ENCODE results near the gene IL15RA. TPM values are rescaled to one million over a fixed set of nuclear protein-coding genes. Genes with fewer than 3 reads are reported as not detected.
"Not testable (repeated sequence)": the region's sequence is repeated elsewhere in the genome, so short reads cannot be mapped to it uniquely, and the experiment has no call there.

The IL15RA gene
- total and polyA plus RNA-seq, 4 donors = 13.2 to 67.7 (median 32.7) TPM

- no peaks in the 10 kb centered on the region for H3K27me3 ChIP-seq (ENCODE audit: control insufficient read depth in 3 of 3, insufficient read depth in 3 of 3, low read length in 2 of 3)
- peaks cover 0 to 42% (median 0%) of the 10 kb centered on the region in 4 donors for H3K36me3 ChIP-seq (ENCODE audit: control insufficient read depth in 4 of 4, insufficient read depth in 4 of 4, low read length in 4 of 4)
- DNase-seq (no peak), ATAC-seq (ENCODE audit: insufficient read depth, low FRiP score) (no peak)
- no peak overlapping the region for H3K4me3 ChIP-seq
- H3K4me1 ChIP-seq (ENCODE audit: control insufficient read depth in 5 of 5, insufficient read depth in 5 of 5, low read length in 5 of 5) = peaks cover 0 to 7% (median 0%) of the 10 kb centered on the region in 5 donors
- TF ChIP-seq CTCF (IDR thresholded peaks at IDR 0.05; ENCODE audit: control extremely low read depth, extremely low read depth) = no peak
- H3K27ac ChIP-seq (ENCODE audit: low read depth in 1 of 2, low read length in 1 of 2) = no peak overlapping the region
- H3K9me3 ChIP-seq (ENCODE audit: control insufficient read depth in 4 of 4, insufficient read depth in 3 of 4, low read length in 3 of 4) = no peaks in the 10 kb centered on the region
- 78 to 91% methylated on average over 8 of the region's 8 CpGs for WGBS, 2 donors
- no peak overlapping the region for H3K9ac ChIP-seq (ENCODE audit: insufficient read depth in 1 of 2, low read length in 2 of 2)
Observed at GRCh38 chr10:5965266-5965665, 12.1 kb downstream of the IL15RA start.

GRCh38 chr10:5964736-5965135, 12.6 kb downstream of the IL15RA start:
- Histone ChIP-seq H3K9me3 (ENCODE audit: control insufficient read depth in 4 of 4, insufficient read depth in 3 of 4, low read length in 3 of 4) (no peaks in the 10 kb centered on the region), H3K4me1 (ENCODE audit: control insufficient read depth in 5 of 5, insufficient read depth in 5 of 5, low read length in 5 of 5) (peaks cover 0 to 7% (median 0%) of the 10 kb centered on the region in 5 donors), H3K27ac (ENCODE audit: low read depth in 1 of 2, low read length in 1 of 2) (no peak overlapping the region), H3K9ac (ENCODE audit: insufficient read depth in 1 of 2, low read length in 2 of 2) (no peak overlapping the region), H3K36me3 (ENCODE audit: control insufficient read depth in 4 of 4, insufficient read depth in 4 of 4, low read length in 4 of 4) (peaks cover 0 to 47% (median 0%) of the 10 kb centered on the region in 4 donors), H3K4me3 (no peak overlapping the region), H3K27me3 (ENCODE audit: control insufficient read depth in 3 of 3, insufficient read depth in 3 of 3, low read length in 2 of 3) (no peaks in the 10 kb centered on the region)
- DNase-seq (no peak), ATAC-seq (ENCODE audit: insufficient read depth, low FRiP score) (no peak)
- no peak for TF ChIP-seq CTCF (IDR thresholded peaks at IDR 0.05; ENCODE audit: control extremely low read depth, extremely low read depth)
- WGBS, 2 donors = 96% methylated on average over 13 of the region's 13 CpGs

- Histone ChIP-seq H3K27me3 (ENCODE audit: control insufficient read depth in 3 of 3, insufficient read depth in 3 of 3, low read length in 2 of 3) (no peaks in the 10 kb centered on the region), H3K9me3 (ENCODE audit: control insufficient read depth in 4 of 4, insufficient read depth in 3 of 4, low read length in 3 of 4) (no peaks in the 10 kb centered on the region), H3K9ac (ENCODE audit: insufficient read depth in 1 of 2, low read length in 2 of 2) (no peak overlapping the region), H3K27ac (ENCODE audit: low read depth in 1 of 2, low read length in 1 of 2) (no peak overlapping the region), H3K36me3 (ENCODE audit: control insufficient read depth in 4 of 4, insufficient read depth in 4 of 4, low read length in 4 of 4) (peaks cover 0 to 51% (median 0%) of the 10 kb centered on the region in 4 donors), H3K4me3 (no peak overlapping the region), H3K4me1 (ENCODE audit: control insufficient read depth in 5 of 5, insufficient read depth in 5 of 5, low read length in 5 of 5) (peaks cover 0 to 4% (median 0%) of the 10 kb centered on the region in 5 donors)
- no peak for TF ChIP-seq CTCF (IDR thresholded peaks at IDR 0.05; ENCODE audit: control extremely low read depth, extremely low read depth)
- no peak for ATAC-seq (ENCODE audit: insufficient read depth, low FRiP score)
- WGBS, 2 donors = 88 to 91% methylated on average over 10 of the region's 10 CpGs
- no peak for DNase-seq
Observed at GRCh38 chr10:5963591-5963990, 13.8 kb downstream of the IL15RA start.

- ATAC-seq (ENCODE audit: insufficient read depth, low FRiP score) (no peak), DNase-seq (no peak)
- no peaks in the 10 kb centered on the region for H3K27me3 ChIP-seq (ENCODE audit: control insufficient read depth in 3 of 3, insufficient read depth in 3 of 3, low read length in 2 of 3)
- no peak overlapping the region for H3K4me3 ChIP-seq
- no peak overlapping the region for H3K9ac ChIP-seq (ENCODE audit: insufficient read depth in 1 of 2, low read length in 2 of 2)
- no peaks in the 10 kb centered on the region for H3K9me3 ChIP-seq (ENCODE audit: control insufficient read depth in 4 of 4, insufficient read depth in 3 of 4, low read length in 3 of 4)
- WGBS, 2 donors = 95 to 96% methylated on average over 7 of the region's 7 CpGs
- H3K4me1 ChIP-seq (ENCODE audit: control insufficient read depth in 5 of 5, insufficient read depth in 5 of 5, low read length in 5 of 5) = peaks cover 0 to 3% (median 0%) of the 10 kb centered on the region in 5 donors
- H3K27ac ChIP-seq (ENCODE audit: low read depth in 1 of 2, low read length in 1 of 2) = no peak overlapping the region
- no peak for TF ChIP-seq CTCF (IDR thresholded peaks at IDR 0.05; ENCODE audit: control extremely low read depth, extremely low read depth)
- peaks cover 0 to 47% (median 0%) of the 10 kb centered on the region in 4 donors for H3K36me3 ChIP-seq (ENCODE audit: control insufficient read depth in 4 of 4, insufficient read depth in 4 of 4, low read length in 4 of 4)
Observed at GRCh38 chr10:5963071-5963470, 14.3 kb downstream of the IL15RA start.

GRCh38 chr10:5962358-5962940, 14.9 kb downstream of the IL15RA start:
- peaks cover 0 to 47% (median 0%) of the 10 kb centered on the region in 4 donors for H3K36me3 ChIP-seq (ENCODE audit: control insufficient read depth in 4 of 4, insufficient read depth in 4 of 4, low read length in 4 of 4)
- not testable (repeated sequence) for H3K27ac ChIP-seq (ENCODE audit: low read depth in 1 of 2, low read length in 1 of 2); DNase-seq; ATAC-seq (ENCODE audit: insufficient read depth, low FRiP score); H3K4me3 ChIP-seq; H3K9ac ChIP-seq (ENCODE audit: insufficient read depth in 1 of 2, low read length in 2 of 2); H3K27me3 ChIP-seq (ENCODE audit: control insufficient read depth in 3 of 3, insufficient read depth in 3 of 3, low read length in 2 of 3); H3K4me1 ChIP-seq (ENCODE audit: control insufficient read depth in 5 of 5, insufficient read depth in 5 of 5, low read length in 5 of 5); H3K9me3 ChIP-seq (ENCODE audit: control insufficient read depth in 4 of 4, insufficient read depth in 3 of 4, low read length in 3 of 4)
- 97 to 98% methylated on average over 10 of the region's 10 CpGs for WGBS, 2 donors

All from lung (tissue), 12 donors.